ENCODE results near the gene SLFN12.
"Not testable (repeated sequence)": the region's sequence is repeated elsewhere in the genome, so short reads cannot be mapped to it uniquely, and the experiment has no call there.

The SLFN12 gene

GRCh38 chr17:35447499-35447898 is 15.2 kb upstream of the SLFN12 start:
- peaks cover 18% of the 10 kb centered on the region for H3K4me1 ChIP-seq (ENCODE audit: control insufficient read depth, insufficient read depth, low read length)
- peaks cover 10% of the 10 kb centered on the region for H3K27me3 ChIP-seq (ENCODE audit: control insufficient read depth, insufficient read depth, low read length)
- no peak overlapping the region for H3K9ac ChIP-seq (ENCODE audit: low read length)
- H3K36me3 ChIP-seq (ENCODE audit: control insufficient read depth, insufficient read depth, low read length) = no peaks in the 10 kb centered on the region
- H3K4me3 ChIP-seq (ENCODE audit: low read length) = no peak overlapping the region
- H3K9me3 ChIP-seq (ENCODE audit: control insufficient read depth, low read length) = no peaks in the 10 kb centered on the region

- Histone ChIP-seq H3K4me3 (ENCODE audit: low read length) (no peak overlapping the region), H3K9me3 (ENCODE audit: control insufficient read depth, low read length) (no peaks in the 10 kb centered on the region), H3K4me1 (ENCODE audit: control insufficient read depth, insufficient read depth, low read length) (peaks cover 4% of the 10 kb centered on the region), H3K27me3 (ENCODE audit: control insufficient read depth, insufficient read depth, low read length) (no peaks in the 10 kb centered on the region), H3K9ac (ENCODE audit: low read length) (no peak overlapping the region), H3K36me3 (ENCODE audit: control insufficient read depth, insufficient read depth, low read length) (no peaks in the 10 kb centered on the region)
These were observed 6.1 kb upstream of the SLFN12 start for GRCh38 chr17:35438433-35438832.

- no peaks in the 10 kb centered on the region for H3K36me3 ChIP-seq (ENCODE audit: control insufficient read depth, insufficient read depth, low read length)
- no peaks in the 10 kb centered on the region for H3K27me3 ChIP-seq (ENCODE audit: control insufficient read depth, insufficient read depth, low read length)
- peak overlapping the region; percentile 54 for H3K9ac ChIP-seq (ENCODE audit: low read length)
- H3K4me3 ChIP-seq (ENCODE audit: low read length) = peak overlapping the region; percentile 14
- H3K9me3 ChIP-seq (ENCODE audit: control insufficient read depth, low read length) = no peaks in the 10 kb centered on the region
- peaks cover 7% of the 10 kb centered on the region for H3K4me1 ChIP-seq (ENCODE audit: control insufficient read depth, insufficient read depth, low read length)
These were observed 985 bp upstream of the SLFN12 start for GRCh38 chr17:35433075-35433894.

GRCh38 chr17:35429702-35430101 is 2.6 kb downstream of the SLFN12 start:
- peaks cover 7% of the 10 kb centered on the region for H3K4me1 ChIP-seq (ENCODE audit: control insufficient read depth, insufficient read depth, low read length)
- H3K4me3 ChIP-seq (ENCODE audit: low read length) = no peak overlapping the region
- H3K27me3 ChIP-seq (ENCODE audit: control insufficient read depth, insufficient read depth, low read length) = no peaks in the 10 kb centered on the region
- H3K36me3 ChIP-seq (ENCODE audit: control insufficient read depth, insufficient read depth, low read length) = no peaks in the 10 kb centered on the region
- H3K9ac ChIP-seq (ENCODE audit: low read length) = no peak overlapping the region
- H3K9me3 ChIP-seq (ENCODE audit: control insufficient read depth, low read length) = no peaks in the 10 kb centered on the region

- Histone ChIP-seq H3K27me3 (ENCODE audit: control insufficient read depth, insufficient read depth, low read length) (no peaks in the 10 kb centered on the region), H3K9ac (ENCODE audit: low read length) (no peak overlapping the region), H3K9me3 (ENCODE audit: control insufficient read depth, low read length) (no peaks in the 10 kb centered on the region), H3K4me1 (ENCODE audit: control insufficient read depth, insufficient read depth, low read length) (peaks cover 1% of the 10 kb centered on the region), H3K36me3 (ENCODE audit: control insufficient read depth, insufficient read depth, low read length) (no peaks in the 10 kb centered on the region), H3K4me3 (ENCODE audit: low read length) (no peak overlapping the region)
These were observed 4.1 kb downstream of the SLFN12 start for GRCh38 chr17:35428229-35428628.

- Histone ChIP-seq H3K4me1 (ENCODE audit: control insufficient read depth, insufficient read depth, low read length) (no peaks in the 10 kb centered on the region), H3K27me3 (ENCODE audit: control insufficient read depth, insufficient read depth, low read length) (no peaks in the 10 kb centered on the region), H3K9me3 (ENCODE audit: control insufficient read depth, low read length) (no peaks in the 10 kb centered on the region), H3K4me3 (ENCODE audit: low read length) (no peak overlapping the region), H3K36me3 (ENCODE audit: control insufficient read depth, insufficient read depth, low read length) (no peaks in the 10 kb centered on the region), H3K9ac (ENCODE audit: low read length) (no peak overlapping the region)
These were observed 8.5 kb downstream of the SLFN12 start for GRCh38 chr17:35423761-35424160.

GRCh38 chr17:35421069-35421468 is 11.2 kb downstream of the SLFN12 start:
- H3K27me3 ChIP-seq (ENCODE audit: control insufficient read depth, insufficient read depth, low read length); H3K4me1 ChIP-seq (ENCODE audit: control insufficient read depth, insufficient read depth, low read length); H3K9ac ChIP-seq (ENCODE audit: low read length); H3K4me3 ChIP-seq (ENCODE audit: low read length); H3K36me3 ChIP-seq (ENCODE audit: control insufficient read depth, insufficient read depth, low read length); H3K9me3 ChIP-seq (ENCODE audit: control insufficient read depth, low read length): not testable (repeated sequence)

GRCh38 chr17:35416659-35417058 is 15.6 kb downstream of the SLFN12 start:
- Histone ChIP-seq H3K4me1 (ENCODE audit: control insufficient read depth, insufficient read depth, low read length) (no peaks in the 10 kb centered on the region), H3K36me3 (ENCODE audit: control insufficient read depth, insufficient read depth, low read length) (no peaks in the 10 kb centered on the region), H3K9me3 (ENCODE audit: control insufficient read depth, low read length) (no peaks in the 10 kb centered on the region), H3K9ac (ENCODE audit: low read length) (no peak overlapping the region), H3K4me3 (ENCODE audit: low read length) (no peak overlapping the region), H3K27me3 (ENCODE audit: control insufficient read depth, insufficient read depth, low read length) (no peaks in the 10 kb centered on the region)

- not testable (repeated sequence) for H3K36me3 ChIP-seq (ENCODE audit: control insufficient read depth, insufficient read depth, low read length); H3K9me3 ChIP-seq (ENCODE audit: control insufficient read depth, low read length); H3K4me3 ChIP-seq (ENCODE audit: low read length); H3K9ac ChIP-seq (ENCODE audit: low read length); H3K4me1 ChIP-seq (ENCODE audit: control insufficient read depth, insufficient read depth, low read length); H3K27me3 ChIP-seq (ENCODE audit: control insufficient read depth, insufficient read depth, low read length)
These were observed 17.6 kb downstream of the SLFN12 start for GRCh38 chr17:35414707-35415106.

- H3K9ac ChIP-seq (ENCODE audit: low read length) = no peak overlapping the region
- no peak overlapping the region for H3K4me3 ChIP-seq (ENCODE audit: low read length)
- no peaks in the 10 kb centered on the region for H3K9me3 ChIP-seq (ENCODE audit: control insufficient read depth, low read length)
- H3K27me3 ChIP-seq (ENCODE audit: control insufficient read depth, insufficient read depth, low read length) = no peaks in the 10 kb centered on the region
- H3K4me1 ChIP-seq (ENCODE audit: control insufficient read depth, insufficient read depth, low read length) = no peaks in the 10 kb centered on the region
- no peaks in the 10 kb centered on the region for H3K36me3 ChIP-seq (ENCODE audit: control insufficient read depth, insufficient read depth, low read length)
These were observed 18.1 kb downstream of the SLFN12 start for GRCh38 chr17:35414247-35414646.

GRCh38 chr17:35407531-35407930 is 24.8 kb downstream of the SLFN12 start:
- H3K9ac ChIP-seq (ENCODE audit: low read length) = no peak overlapping the region
- H3K36me3 ChIP-seq (ENCODE audit: control insufficient read depth, insufficient read depth, low read length) = no peaks in the 10 kb centered on the region
- H3K27me3 ChIP-seq (ENCODE audit: control insufficient read depth, insufficient read depth, low read length) = no peaks in the 10 kb centered on the region
- no peaks in the 10 kb centered on the region for H3K9me3 ChIP-seq (ENCODE audit: control insufficient read depth, low read length)
- no peaks in the 10 kb centered on the region for H3K4me1 ChIP-seq (ENCODE audit: control insufficient read depth, insufficient read depth, low read length)
- H3K4me3 ChIP-seq (ENCODE audit: low read length) = no peak overlapping the region

GRCh38 chr17:35406568-35406967 is 25.7 kb downstream of the SLFN12 start:
- no peaks in the 10 kb centered on the region for H3K27me3 ChIP-seq (ENCODE audit: control insufficient read depth, insufficient read depth, low read length)
- H3K4me3 ChIP-seq (ENCODE audit: low read length) = no peak overlapping the region
- H3K4me1 ChIP-seq (ENCODE audit: control insufficient read depth, insufficient read depth, low read length) = no peaks in the 10 kb centered on the region
- H3K9ac ChIP-seq (ENCODE audit: low read length) = no peak overlapping the region
- H3K36me3 ChIP-seq (ENCODE audit: control insufficient read depth, insufficient read depth, low read length) = no peaks in the 10 kb centered on the region
- no peaks in the 10 kb centered on the region for H3K9me3 ChIP-seq (ENCODE audit: control insufficient read depth, low read length)

GRCh38 chr17:35404360-35404759 is 27.9 kb downstream of the SLFN12 start:
- Histone ChIP-seq H3K27me3 (ENCODE audit: control insufficient read depth, insufficient read depth, low read length) (no peaks in the 10 kb centered on the region), H3K4me1 (ENCODE audit: control insufficient read depth, insufficient read depth, low read length) (no peaks in the 10 kb centered on the region), H3K4me3 (ENCODE audit: low read length) (no peak overlapping the region), H3K9me3 (ENCODE audit: control insufficient read depth, low read length) (no peaks in the 10 kb centered on the region), H3K36me3 (ENCODE audit: control insufficient read depth, insufficient read depth, low read length) (no peaks in the 10 kb centered on the region), H3K9ac (ENCODE audit: low read length) (no peak overlapping the region)
